SK-N-SH treated with all-trans-retinoic acid at 6 μM for 48 hours (cell line): ENCODE measurements around the gene NFKB1.

Source experiments
- ATAC-seq: fragments of 200-7000 bp; cut with Tn5 transposase; 3 replicates; pipeline ENCODE4 v1.9.1; 2020; ENCODE audit warnings: mild to moderate bottlenecking, moderate library complexity
- ARNTL ChIP-seq: fragments of 450-650 bp; formaldehyde crosslinking; IDR thresholded peaks from 2 replicates; pipeline ENCODE4 v1.5.0; 2020; ENCODE audit warnings: low read depth, mild to moderate bottlenecking, moderate library complexity, borderline replicate concordance
- BACH2 ChIP-seq: fragments of 250-450 bp; sonication (Bioruptor Pico); IDR thresholded peaks from 2 replicates; pipeline ENCODE4 v1.9.0; 2021; ENCODE audit warnings: mild to moderate bottlenecking, borderline replicate concordance
- CSDC2 ChIP-seq: fragments of 250-450 bp; sonication (Bioruptor Pico); IDR thresholded peaks from 2 replicates; pipeline ENCODE4 v1.5.0; 2020; ENCODE audit warnings: mild to moderate bottlenecking, moderate library complexity
- CSRNP3 ChIP-seq: fragments of 250-450 bp; sonication (Bioruptor Pico); IDR thresholded peaks from 2 replicates; pipeline ENCODE4 v1.5.1; 2021; ENCODE audit warnings: mild to moderate bottlenecking, moderate library complexity
- ESRRG ChIP-seq: fragments of 250-450 bp; sonication (Bioruptor Pico); IDR thresholded peaks from 2 replicates; pipeline ENCODE4 v1.6.1; 2021; ENCODE audit warnings: mild to moderate bottlenecking
- GLIS3 ChIP-seq: fragments of 250-450 bp; sonication (Bioruptor Pico); IDR thresholded peaks from 2 replicates; pipeline ENCODE4 v1.5.0; 2020; ENCODE audit warnings: mild to moderate bottlenecking, moderate library complexity
- ISL1 ChIP-seq: fragments of 250-450 bp; sonication (Bioruptor Pico); IDR thresholded peaks from 2 replicates; pipeline ENCODE4 v2.1.2; 2022; ENCODE audit warnings: mild to moderate bottlenecking, moderate library complexity
- OSR1 ChIP-seq: fragments of 250-450 bp; sonication (Bioruptor Pico); IDR thresholded peaks from 2 replicates; pipeline ENCODE4 v1.8.0; 2022; ENCODE audit warnings: moderate library complexity, mild to moderate bottlenecking, inconsistent platforms
- PATZ1 ChIP-seq: fragments of 250-450 bp; sonication (Bioruptor Pico); IDR thresholded peaks from 2 replicates; pipeline ENCODE4 v1.8.0; 2020; ENCODE audit warnings: mild to moderate bottlenecking, moderate library complexity, borderline replicate concordance
- PPARA ChIP-seq: fragments of 250-450 bp; sonication (Bioruptor Pico); IDR thresholded peaks from 2 replicates; pipeline ENCODE4 v1.5.0; 2020; ENCODE audit warnings: mild to moderate bottlenecking, borderline replicate concordance
- RARB ChIP-seq: fragments of 250-450 bp; sonication (Bioruptor Pico); IDR thresholded peaks from 2 replicates; pipeline ENCODE4 v1.8.0; 2021; ENCODE audit warnings: mild to moderate bottlenecking, moderate library complexity
- SNAI2 ChIP-seq: fragments of 250-450 bp; sonication (Bioruptor Pico); IDR thresholded peaks from 2 replicates; pipeline ENCODE4 v1.5.0; 2020; ENCODE audit warnings: mild to moderate bottlenecking, moderate library complexity
- TCF4 ChIP-seq: fragments of 250-450 bp; sonication (Bioruptor Pico); IDR thresholded peaks from 2 replicates; pipeline ENCODE4 v1.8.0; 2021; ENCODE audit warnings: mild to moderate bottlenecking, moderate library complexity, borderline replicate concordance
- TOX ChIP-seq: fragments of 250-450 bp; sonication (Bioruptor Pico); IDR thresholded peaks from 2 replicates; pipeline ENCODE4 v1.8.0; 2021; ENCODE audit warnings: mild to moderate bottlenecking, moderate library complexity, borderline replicate concordance
- ZFP3 ChIP-seq: fragments of 250-450 bp; sonication (Bioruptor Pico); IDR thresholded peaks from 2 replicates; pipeline ENCODE4 v1.5.0; 2020; ENCODE audit warnings: mild to moderate bottlenecking, moderate library complexity
- ZFP30 ChIP-seq: fragments of 450-650 bp; formaldehyde crosslinking; IDR thresholded peaks from 2 replicates; pipeline ENCODE4 v1.5.0; 2022; ENCODE audit warnings: mild to moderate bottlenecking, moderate library complexity
- ZNF565 ChIP-seq: fragments of 450-650 bp; formaldehyde crosslinking; conservative IDR thresholded peaks from 2 replicates; pipeline ENCODE4 v1.5.0; 2020; ENCODE audit warnings: low read depth, mild to moderate bottlenecking, moderate library complexity
- ZNF70 ChIP-seq: fragments of 450-650 bp; formaldehyde crosslinking; IDR thresholded peaks from 2 replicates; pipeline ENCODE4 v1.5.0; 2020; ENCODE audit warnings: mild to moderate bottlenecking, moderate library complexity
- ZNF8 ChIP-seq: fragments of 450-650 bp; formaldehyde crosslinking; IDR thresholded peaks from 2 replicates; pipeline ENCODE4 v1.5.0; 2020; ENCODE audit warnings: mild to moderate bottlenecking, moderate library complexity

NFKB1 gene

GRCh38 chr4:102604222-102604940 is 103.2 kb downstream of the NFKB1 start (continued):
- TF ChIP-seq PATZ1 (CRISPR knock-in tag) (no peak), SNAI2 (CRISPR knock-in tag) (no peak)

- ATAC-seq: no peak
- no peak for TF ChIP-seq ARNTL (CRISPR knock-in tag)
- TF ChIP-seq CSRNP3 (CRISPR knock-in tag): no peak
- no peak for TF ChIP-seq CSDC2 (CRISPR knock-in tag)
- no peak for TF ChIP-seq BACH2 (CRISPR knock-in tag)
- no peak for TF ChIP-seq TOX (CRISPR knock-in tag)
- TF ChIP-seq PATZ1 (CRISPR knock-in tag): no peak
- no peak for TF ChIP-seq TCF4
Measured at GRCh38 chr4:102606261-102606660, 105.1 kb downstream of the NFKB1 start.

GRCh38 chr4:102606846-102607450 is 105.8 kb downstream of the NFKB1 start:
- TF ChIP-seq SNAI2 (CRISPR knock-in tag) (no peak), ESRRG (no peak), CSDC2 (CRISPR knock-in tag) (no peak), ISL1 (CRISPR knock-in tag) (no peak), TCF4 (no peak), ZNF70 (CRISPR knock-in tag) (no peak), ZFP3 (CRISPR knock-in tag) (no peak), GLIS3 (CRISPR knock-in tag) (no peak), PPARA (CRISPR knock-in tag) (no peak), ZNF565 (CRISPR knock-in tag) (no peak), ZFP30 (CRISPR knock-in tag) (no peak), PATZ1 (CRISPR knock-in tag) (no peak), OSR1 (CRISPR knock-in tag) (no peak)
- ATAC-seq: no peak

GRCh38 chr4:102608190-102608589 is 107.0 kb downstream of the NFKB1 start:
- peak; percentile 33; the same call in 1 of the 3 replicates for ATAC-seq
- TF ChIP-seq OSR1 (CRISPR knock-in tag) (no peak), RARB (CRISPR knock-in tag) (no peak), BACH2 (CRISPR knock-in tag) (no peak), CSDC2 (CRISPR knock-in tag) (no peak)

GRCh38 chr4:102610007-102610406 is 108.8 kb downstream of the NFKB1 start:
- peak; percentile 67 for ATAC-seq
- TF ChIP-seq ZNF8 (CRISPR knock-in tag) (no peak), BACH2 (CRISPR knock-in tag) (no peak), GLIS3 (CRISPR knock-in tag) (no peak), SNAI2 (CRISPR knock-in tag) (no peak), CSRNP3 (CRISPR knock-in tag) (no peak)
